GM23248 (cell line): ENCODE results near the gene SOX18. TPM values are rescaled to one million over a fixed set of nuclear protein-coding genes. Genes with fewer than 3 reads are reported as not detected.

Experiments used
- DNase-seq: peaks from one replicate; pipeline ENCODE4 v3.0.0-alpha.2; 2015
- H2AFZ ChIP-seq: fragments of 200-600 bp; sonication (generic); 2 replicates; pipeline ENCODE4 v1.6.1; 2016; ENCODE audit warnings: antibody characterized with exemption
- H3F3A ChIP-seq: fragments of 200-600 bp; sonication (generic); 2 replicates; pipeline ENCODE4 v1.6.1; 2016; ENCODE audit warnings: mild to moderate bottlenecking, antibody characterized with exemption, mixed run types; ENCODE audit not compliant: insufficient read depth
- H3K27ac ChIP-seq: fragments of 200-600 bp; sonication (generic); 2 replicates; pipeline ENCODE4 v1.5.1; 2016; ENCODE audit warnings: mild to moderate bottlenecking
- H3K27me3 ChIP-seq: fragments of 200-600 bp; sonication (generic); replicated peaks from 2 replicates; pipeline ENCODE4 v1.6.1; 2016; ENCODE audit warnings: mild to moderate bottlenecking; ENCODE audit not compliant: insufficient read depth
- H3K36me3 ChIP-seq: fragments of 200-600 bp; sonication (generic); 2 replicates; pipeline ENCODE4 v1.6.1; 2016; ENCODE audit warnings: low read depth, mild to moderate bottlenecking
- H3K4me1 ChIP-seq: fragments of 200-600 bp; sonication (generic); 2 replicates; pipeline ENCODE4 v1.6.1; 2016; ENCODE audit warnings: mild to moderate bottlenecking; ENCODE audit not compliant: insufficient read depth
- H3K4me2 ChIP-seq: fragments of 200-600 bp; sonication (generic); one replicate; pipeline ENCODE4 v1.6.1; 2016; ENCODE audit warnings: mild to moderate bottlenecking; ENCODE audit not compliant: unreplicated experiment
- H3K4me3 ChIP-seq: fragments of 200-600 bp; sonication (generic); 2 replicates; pipeline ENCODE4 v1.5.1; 2016; ENCODE audit warnings: mild to moderate bottlenecking
- H3K79me2 ChIP-seq: fragments of 200-600 bp; sonication (generic); 2 replicates; pipeline ENCODE4 v1.6.1; 2016; ENCODE audit warnings: mild to moderate bottlenecking; ENCODE audit not compliant: insufficient read depth
- H3K9ac ChIP-seq: fragments of 200-600 bp; sonication (generic); 2 replicates; pipeline ENCODE4 v1.6.1; 2016; ENCODE audit warnings: mild to moderate bottlenecking
- H3K9me2 ChIP-seq: fragments of 200-600 bp; sonication (generic); 2 replicates; pipeline ENCODE4 v1.6.1; 2016; ENCODE audit warnings: mixed run types, mild to moderate bottlenecking, moderate library complexity; ENCODE audit not compliant: insufficient read depth
- H3K9me3 ChIP-seq: fragments of 200-600 bp; sonication (generic); one replicate; pipeline ENCODE4 v1.6.1; 2017; ENCODE audit warnings: low read depth
- H4K20me1 ChIP-seq: fragments of 200-600 bp; sonication (generic); 2 replicates; pipeline ENCODE4 v1.6.0; 2016; ENCODE audit not compliant: insufficient read depth
- EZH2 ChIP-seq: fragments of 200-600 bp; sonication (generic); IDR thresholded peaks from 2 replicates; pipeline ENCODE4 v1.6.1; 2018; ENCODE audit warnings: antibody characterized with exemption, mild to moderate bottlenecking; ENCODE audit not compliant: insufficient read depth, poor library complexity, severe bottlenecking
- EZH2phosphoT487 ChIP-seq: fragments of 200-600 bp; sonication (generic); IDR thresholded peaks from 2 replicates; pipeline ENCODE4 v1.6.1; 2018; ENCODE audit warnings: antibody characterized with exemption, moderate library complexity, mild to moderate bottlenecking, low read depth; ENCODE audit not compliant: insufficient read depth
- WGBS, 2 experiments: methylation state at CpG; one replicate each; pipeline ENCODE4 v1.1.6; 2015 to 2017; ENCODE audit warnings: low lambda C conversion rate in 2 of 2, low coverage in 1 of 2; ENCODE audit errors: missing lambda C conversion rate in 2 of 2; 5-methylcytosine and 5-hydroxymethylcytosine counted together
- in situ Hi-C: fragments of 300-500 bp; cut with MboI; formaldehyde crosslinking; loops from 2 replicates; pipeline ENCODE4 v1.15.0; 2020
- polyA plus RNA-seq: library from polyadenylated mRNA; unstranded; fragments of >200 nt; fragmentation: Nextera tagmentation; extraction: Ambion mirVana; gene quantifications from 2 replicates; pipeline ENCODE4 v1.2.1, GENCODE V29; 2016
- total RNA-seq: library from RNA; depleted of rRNA; stranded (reverse); fragments of >200 nt; shearing (Covaris generic); gene quantifications from 2 replicates; pipeline ENCODE4 v1.2.3, GENCODE V29; 2014

Gene SOX18
- total and polyA plus RNA-seq, 2 experiments from 2014 or later = not detected

DNA sequence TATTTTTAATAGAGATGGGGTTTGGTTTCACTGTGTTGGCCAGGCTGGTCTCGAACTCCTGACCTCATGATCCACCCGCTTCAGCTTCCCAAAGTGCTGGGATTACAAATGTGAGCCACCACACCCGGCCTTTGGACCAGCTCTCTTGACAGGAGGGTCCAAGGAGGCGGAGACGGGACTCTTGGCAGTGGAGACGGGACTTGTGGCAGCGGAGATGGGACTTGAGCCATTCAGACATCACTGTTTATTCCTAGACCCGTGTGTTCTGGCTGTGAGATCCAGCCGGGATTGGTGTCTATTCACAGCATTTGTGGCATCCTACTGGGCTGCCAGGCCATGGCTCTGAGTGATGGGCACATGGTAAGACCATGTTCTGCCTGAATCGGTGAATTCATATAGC is 42.9 kb downstream of the SOX18 start:
- Histone ChIP-seq H3K36me3 (peaks cover 27% of the 10 kb centered on the region; the same call in 1 of the 2 replicates), H3K4me1 (no peaks in the 10 kb centered on the region), H3K9me2 (no peaks in the 10 kb centered on the region), H3K9me3 (no peaks in the 10 kb centered on the region), H4K20me1 (peaks cover 4% of the 10 kb centered on the region; the same call in 1 of the 2 replicates), H3K79me2 (peaks cover 16% of the 10 kb centered on the region), H3K27ac (no peak overlapping the region), H3K4me2 (no peak overlapping the region), H3F3A (no peaks in the 10 kb centered on the region), H3K4me3 (no peak overlapping the region), H3K9ac (no peak overlapping the region), H2AFZ (no peak overlapping the region), H3K27me3 (no peaks in the 10 kb centered on the region)
- in situ Hi-C loops = no loop called here
- no peak for DNase-seq
- TF ChIP-seq EZH2phosphoT487 (no peak), EZH2 (no peak)
- 44 to 48% methylated on average over 9 to 10 of the region's 10 CpGs for WGBS, 2 experiments

DNA sequence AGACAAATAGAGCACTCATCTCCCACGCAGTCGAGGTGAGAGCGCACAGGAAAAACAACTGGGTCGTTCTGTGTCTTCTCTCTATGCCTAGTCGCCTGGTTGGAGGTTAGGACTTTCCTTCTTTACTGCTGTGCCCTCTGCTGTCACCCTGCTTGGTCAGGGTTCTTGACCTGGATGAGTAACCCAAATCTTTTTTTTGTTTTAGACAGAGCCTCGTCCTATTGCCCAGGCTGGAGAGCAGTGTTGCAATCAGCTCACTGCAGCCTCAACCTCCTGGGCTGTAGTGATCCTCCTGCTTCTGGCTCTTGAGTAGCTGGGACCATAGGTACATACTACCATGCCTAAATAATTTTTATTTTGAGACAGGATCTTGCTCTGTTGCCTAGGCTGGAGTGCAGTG is 44.0 kb downstream of the SOX18 start:
- no peak for TF ChIP-seq EZH2phosphoT487
- no peak for TF ChIP-seq EZH2
- no peak overlapping the region for H3K27ac ChIP-seq
- H3K9me2 ChIP-seq = no peaks in the 10 kb centered on the region
- no peak overlapping the region for H3K4me3 ChIP-seq
- H3K79me2 ChIP-seq = peaks cover 16% of the 10 kb centered on the region
- WGBS, 2 experiments = 80 to 82% methylated on average over 6 of the region's 6 CpGs
- in situ Hi-C loops = no loop called here
- no peak overlapping the region for H2AFZ ChIP-seq
- peaks cover 22% of the 10 kb centered on the region; the same call in 1 of the 2 replicates for H3K36me3 ChIP-seq
- H3K4me1 ChIP-seq = no peaks in the 10 kb centered on the region
- H4K20me1 ChIP-seq = peaks cover 4% of the 10 kb centered on the region; the same call in 1 of the 2 replicates
- no peaks in the 10 kb centered on the region for H3K27me3 ChIP-seq
- no peak overlapping the region for H3K9ac ChIP-seq
- no peaks in the 10 kb centered on the region for H3K9me3 ChIP-seq
- H3F3A ChIP-seq = no peaks in the 10 kb centered on the region
- no peak overlapping the region for H3K4me2 ChIP-seq
- peak; percentile 35 for DNase-seq

DNA sequence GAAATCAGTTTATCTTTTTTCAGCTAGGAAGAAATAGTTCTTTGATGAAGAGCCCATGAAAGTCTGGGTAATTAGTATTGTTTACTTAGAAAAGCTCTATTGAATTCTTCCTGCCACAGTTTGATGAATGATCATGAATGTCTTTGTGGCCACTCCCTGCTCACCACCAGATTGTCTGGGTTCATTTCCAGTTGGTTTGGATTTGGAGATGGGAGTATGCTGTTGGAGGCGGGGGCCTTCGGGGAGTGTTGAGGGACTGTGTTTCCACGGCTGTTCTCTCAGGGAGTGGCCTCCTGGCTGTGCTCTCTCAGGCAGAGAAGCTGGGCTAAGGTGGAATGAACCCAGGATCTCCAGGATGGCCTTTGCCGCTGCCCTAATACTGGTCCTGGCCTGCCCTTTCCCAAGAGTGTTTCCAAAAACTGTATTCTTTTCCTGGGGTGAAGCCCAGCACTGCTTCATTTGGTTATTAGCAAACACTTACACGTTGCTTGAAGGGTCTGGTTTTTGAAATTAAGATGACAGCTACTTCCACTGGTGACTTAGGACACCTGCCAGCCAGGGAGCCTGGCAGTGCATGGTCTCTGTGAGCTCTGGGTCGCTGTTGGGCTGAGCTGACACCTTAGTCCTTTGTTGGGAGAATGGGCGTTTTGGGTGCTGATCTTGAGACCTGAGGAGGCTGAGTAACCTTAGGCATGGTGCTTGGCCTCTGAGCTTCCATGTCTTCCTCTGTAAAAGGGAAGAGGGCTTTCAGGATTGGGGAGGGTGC is 45.3 kb downstream of the SOX18 start:
- WGBS, 2 experiments = 36 to 46% methylated on average over 7 of the region's 7 CpGs
- TF ChIP-seq EZH2phosphoT487 (no peak), EZH2 (no peak)
- H3K9me2 ChIP-seq = no peaks in the 10 kb centered on the region
- H2AFZ ChIP-seq = no peak overlapping the region
- 0 out of 2 replicates have a peak, but pooled peaks cover 4% of the 10 kb centered on the region for H4K20me1 ChIP-seq
- H3K4me3 ChIP-seq = no peak overlapping the region
- no peaks in the 10 kb centered on the region for H3F3A ChIP-seq
- no peak overlapping the region for H3K9ac ChIP-seq
- peaks cover 22% of the 10 kb centered on the region; the same call in 1 of the 2 replicates for H3K36me3 ChIP-seq
- H3K9me3 ChIP-seq = no peaks in the 10 kb centered on the region
- no peak overlapping the region for H3K27ac ChIP-seq
- H3K4me1 ChIP-seq = no peaks in the 10 kb centered on the region
- H3K4me2 ChIP-seq = no peak overlapping the region
- DNase-seq = no peak
- H3K27me3 ChIP-seq = no peaks in the 10 kb centered on the region
- in situ Hi-C loops = no loop called here
- H3K79me2 ChIP-seq = peaks cover 16% of the 10 kb centered on the region

DNA sequence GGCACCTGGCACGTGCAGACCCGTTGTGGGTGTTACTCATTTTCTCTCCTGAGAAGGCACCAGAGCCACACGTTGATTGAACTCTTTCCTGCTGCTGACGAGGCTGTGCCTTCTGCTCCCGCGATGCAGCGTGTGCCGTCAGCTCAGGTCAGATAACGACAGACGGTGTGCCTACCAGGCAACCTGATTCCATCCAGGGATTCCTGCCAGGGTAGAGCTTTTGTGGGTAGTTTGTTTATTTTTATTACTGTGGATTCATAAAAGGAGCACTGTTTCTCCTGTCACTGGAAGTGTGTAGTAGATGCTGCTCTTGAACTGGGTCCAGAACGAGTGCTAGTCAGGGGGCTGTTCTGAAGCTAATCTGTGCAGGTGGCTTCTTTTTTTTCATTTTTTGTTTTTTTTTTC is 47.8 kb downstream of the SOX18 start:
- no peak overlapping the region for H3K4me3 ChIP-seq
- H4K20me1 ChIP-seq = no peaks in the 10 kb centered on the region
- H3K27me3 ChIP-seq = no peaks in the 10 kb centered on the region
- H3K9me2 ChIP-seq = no peaks in the 10 kb centered on the region
- WGBS, 2 experiments = 83 to 87% methylated on average over 11 of the region's 11 CpGs
- DNase-seq = no peak
- H3K9me3 ChIP-seq = no peaks in the 10 kb centered on the region
- in situ Hi-C loops = no loop called here
- H3K27ac ChIP-seq = no peak overlapping the region
- peaks cover 16% of the 10 kb centered on the region; the same call in 1 of the 2 replicates for H3K36me3 ChIP-seq
- no peak overlapping the region for H3K9ac ChIP-seq
- no peak overlapping the region for H2AFZ ChIP-seq
- no peak overlapping the region for H3K4me2 ChIP-seq
- H3K4me1 ChIP-seq = no peaks in the 10 kb centered on the region
- H3K79me2 ChIP-seq = no peaks in the 10 kb centered on the region; the same call in 1 of the 2 replicates
- H3F3A ChIP-seq = no peaks in the 10 kb centered on the region
- TF ChIP-seq EZH2phosphoT487 (no peak), EZH2 (no peak)
